ENCODE measurements around the gene DNAH8.

Gene DNAH8

DNA sequence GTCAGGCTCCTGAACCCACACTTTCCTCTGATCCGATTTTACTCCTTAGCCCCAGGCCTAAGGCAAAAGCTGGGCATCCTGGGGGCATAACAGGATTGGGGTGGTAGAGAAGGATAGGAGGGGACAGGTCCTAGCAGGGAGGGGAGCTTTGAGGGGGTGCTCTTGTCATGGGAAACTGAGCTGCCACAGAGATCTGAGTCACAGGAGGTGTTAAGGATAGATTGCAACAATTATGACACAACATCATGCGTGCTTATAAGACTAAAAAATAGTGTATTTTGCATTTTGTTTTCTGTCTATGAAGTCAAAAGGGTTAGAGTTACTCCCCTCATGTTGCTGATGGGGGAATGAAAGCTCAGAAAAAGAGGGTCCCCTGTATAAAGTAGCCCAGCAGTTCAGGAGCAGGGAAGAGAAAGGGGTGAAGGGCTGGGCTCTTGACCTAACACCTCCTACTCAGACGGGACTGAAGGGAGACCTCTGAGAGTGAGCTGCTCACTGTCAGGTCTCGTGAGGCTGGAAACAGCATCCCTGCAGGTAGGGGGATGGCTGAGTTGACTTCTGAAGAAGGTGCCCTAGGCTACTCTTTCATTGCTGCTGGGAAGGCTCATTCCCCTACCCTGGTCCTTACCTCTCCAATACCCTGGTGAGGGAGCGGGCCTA, 335.5 kb downstream of the DNAH8 start:
- DNase-seq (ENCODE audit: low read depth in 2 of 2), result no peak

GRCh38 chr6:39051399-39052122, 336.4 kb downstream of the DNAH8 start:
- DNase-seq (ENCODE audit: low read depth in 2 of 2), result no peak

DNA sequence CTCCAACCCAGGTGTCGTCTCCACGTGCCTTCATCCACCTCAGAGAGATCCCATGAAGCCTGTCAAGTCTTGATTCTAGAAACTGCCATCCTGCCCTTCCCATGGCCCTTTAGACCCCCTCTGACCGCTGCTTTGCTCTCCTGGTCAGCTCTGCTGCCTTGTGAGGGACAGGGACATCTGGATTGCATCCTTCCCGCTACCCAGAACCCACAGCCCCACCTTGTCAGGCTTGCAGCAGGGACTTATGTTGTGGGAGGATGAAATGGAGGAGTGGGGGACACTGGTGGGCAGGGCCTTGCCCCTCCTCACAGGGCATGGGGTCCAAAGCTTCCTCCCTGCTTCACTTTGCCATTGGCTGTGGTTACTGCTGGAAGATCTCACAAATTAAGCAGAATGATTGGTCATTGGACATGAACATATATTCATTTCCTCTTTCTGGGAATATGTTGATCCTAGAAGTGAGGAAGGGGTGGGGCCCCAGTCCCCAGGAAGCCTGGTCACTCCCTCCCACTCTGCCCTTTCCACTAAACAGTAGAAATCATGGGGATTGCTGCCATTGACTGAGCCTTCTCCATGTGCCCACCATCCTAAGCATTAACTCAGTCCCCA, 338.0 kb downstream of the DNAH8 start:
- no peak for DNase-seq (ENCODE audit: low read depth in 2 of 2)

DNA sequence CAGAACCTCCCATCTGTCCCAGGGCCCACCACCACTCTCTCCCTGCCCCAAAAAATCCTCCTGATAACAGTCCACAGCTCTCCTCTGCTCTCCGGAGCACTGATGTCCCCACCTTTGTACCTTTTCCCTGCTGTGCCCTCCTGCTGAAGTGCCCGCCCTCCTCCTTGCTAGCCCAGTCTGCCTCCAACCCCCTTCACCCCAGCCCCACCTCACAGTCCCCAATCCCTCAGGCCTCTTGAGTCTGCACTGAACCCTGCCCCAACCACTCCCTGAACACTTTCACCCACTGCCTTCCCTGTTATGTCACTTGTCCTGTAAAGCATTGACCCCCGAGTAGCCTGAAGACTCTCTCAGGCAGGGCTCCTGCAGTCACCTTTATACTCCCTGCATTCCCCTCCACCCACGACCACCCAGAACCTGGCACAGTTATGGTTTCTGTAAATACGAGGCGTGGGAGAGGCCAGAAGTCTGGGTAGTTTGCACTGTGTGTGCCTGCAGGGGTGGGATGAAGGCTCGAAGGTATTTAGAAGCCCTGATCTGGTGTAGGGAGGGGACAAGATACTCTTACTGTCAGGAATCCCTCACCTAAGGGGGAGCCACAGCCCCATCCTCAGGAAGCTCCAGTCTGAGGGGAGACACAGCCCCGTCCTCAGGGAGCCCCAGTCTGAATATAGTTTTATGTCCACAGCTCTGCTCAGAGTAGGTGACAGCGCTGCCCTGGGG, 338.9 kb downstream of the DNAH8 start:
- DNase-seq (ENCODE audit: low read depth in 2 of 2), result no peak

DNA sequence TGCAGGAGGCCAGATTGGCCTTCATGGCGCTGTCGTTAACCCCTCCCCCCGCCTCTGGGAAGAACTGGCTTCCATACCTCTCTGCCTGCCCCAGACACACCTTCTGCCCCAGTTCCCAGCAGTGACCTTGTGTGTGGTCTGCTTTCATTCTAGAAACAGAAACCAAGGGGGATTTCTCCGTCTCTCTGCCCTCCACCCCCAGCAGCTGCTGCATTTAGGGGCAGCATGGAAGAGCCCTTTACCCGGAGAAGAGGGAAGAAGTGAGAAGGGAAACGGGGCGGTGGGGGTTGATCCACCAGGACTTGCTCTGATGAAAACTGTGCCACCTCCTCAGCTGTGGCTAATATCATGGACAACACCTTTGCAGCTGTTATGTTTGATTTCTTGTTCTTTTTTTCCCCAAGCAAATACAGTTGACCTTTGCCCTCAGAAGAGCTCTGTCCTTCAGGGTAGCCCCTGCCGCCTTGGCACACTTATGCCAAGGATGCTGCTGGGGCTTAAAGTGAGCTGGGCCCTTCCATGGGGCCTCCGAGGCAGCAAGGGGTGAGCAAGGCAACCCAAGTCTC, 339.5 kb downstream of the DNAH8 start:
- DNase-seq (ENCODE audit: low read depth in 2 of 2), result no peak

DNA sequence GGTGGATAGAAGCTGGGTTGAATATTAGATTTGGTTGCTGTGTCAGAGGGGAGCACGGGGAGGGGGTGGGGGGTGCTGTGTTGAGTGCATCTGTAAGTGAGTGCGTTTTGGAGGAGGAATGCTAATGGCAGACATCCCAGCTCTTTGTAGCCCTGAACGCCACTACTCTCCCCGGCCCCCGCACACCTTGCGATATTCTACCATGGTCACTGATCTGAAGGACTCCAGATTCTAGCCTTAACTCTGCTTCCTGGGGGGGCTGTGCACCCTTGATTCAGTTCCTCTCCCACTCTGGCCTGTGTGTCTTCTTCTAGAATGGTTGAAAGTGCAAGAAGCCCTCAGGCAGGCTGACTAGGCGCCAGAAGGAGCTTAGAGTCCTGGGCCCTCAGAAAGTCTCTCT, 340.6 kb downstream of the DNAH8 start:
- DNase-seq (ENCODE audit: low read depth in 2 of 2), result no peak

DNA sequence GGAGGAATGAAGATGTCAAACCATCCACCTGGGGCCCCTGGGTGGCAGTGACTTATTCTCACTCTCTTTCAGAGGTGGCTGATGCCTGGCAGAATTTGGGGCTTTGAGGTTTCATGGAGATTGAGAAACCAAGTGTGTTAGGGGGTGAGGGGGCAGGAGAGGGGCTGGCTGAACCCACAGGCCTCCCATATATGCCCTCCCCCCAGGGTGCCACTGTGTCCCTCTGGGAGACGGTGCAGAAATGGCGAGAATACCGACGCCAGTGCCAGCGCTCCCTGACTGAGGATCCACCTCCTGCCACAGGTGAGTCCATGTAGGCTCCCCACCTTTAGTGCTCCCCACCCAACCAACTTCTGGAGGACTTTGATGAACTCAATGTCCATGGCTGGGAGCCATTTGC, 341.1 kb downstream of the DNAH8 start:
- DNase-seq (ENCODE audit: low read depth in 2 of 2), result no peak

GRCh38 chr6:39056681-39057080, 341.6 kb downstream of the DNAH8 start:
- no peak for DNase-seq (ENCODE audit: low read depth in 2 of 2)

GRCh38 chr6:39057251-39058155, 342.4 kb downstream of the DNAH8 start:
- DNase-seq (ENCODE audit: low read depth in 2 of 2), result no peak

GRCh38 chr6:39058471-39059147, 343.5 kb downstream of the DNAH8 start:
- no peak for DNase-seq (ENCODE audit: low read depth in 2 of 2)

- DNase-seq (ENCODE audit: low read depth in 2 of 2), result no peak
Observed at GRCh38 chr6:39059496-39060310, 344.6 kb downstream of the DNAH8 start.

DNA sequence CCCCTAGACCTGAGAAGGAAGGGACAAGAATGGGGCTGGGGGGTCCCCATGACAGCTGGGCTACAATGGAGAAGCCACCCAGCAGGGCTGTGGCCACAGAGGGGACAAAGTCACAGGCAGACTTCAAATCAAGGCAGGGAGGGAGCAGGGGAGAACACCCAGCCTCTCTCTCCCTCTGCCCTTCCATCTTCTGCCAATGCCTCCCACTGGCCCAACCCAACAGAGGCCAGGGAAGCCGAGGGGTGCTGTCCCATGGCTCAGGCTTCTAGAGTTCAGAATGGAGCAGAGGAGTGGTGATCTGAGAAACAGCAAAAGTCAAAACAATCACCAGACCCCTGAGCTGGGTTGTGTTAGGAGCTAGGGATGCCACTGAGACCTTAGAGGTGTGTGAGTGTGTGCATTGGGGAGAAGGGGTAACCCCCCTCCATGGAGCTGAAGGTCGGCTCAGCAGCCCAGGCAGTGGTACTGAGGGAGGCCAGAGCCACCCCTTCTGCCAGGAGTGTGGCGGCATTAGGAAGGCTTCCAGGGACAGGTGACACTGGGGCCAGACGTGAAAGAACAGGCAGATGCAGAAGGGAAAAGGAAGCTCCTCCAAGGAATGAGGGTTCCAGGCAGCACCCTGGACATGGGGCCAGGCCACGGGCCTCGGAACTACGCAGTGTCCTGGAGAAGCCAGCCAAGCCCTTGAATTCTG, 345.5 kb downstream of the DNAH8 start:
- no peak for DNase-seq (ENCODE audit: low read depth in 2 of 2)

- DNase-seq (ENCODE audit: low read depth in 2 of 2), result no peak
Observed at GRCh38 chr6:39061182-39061581, 346.1 kb downstream of the DNAH8 start.

DNA sequence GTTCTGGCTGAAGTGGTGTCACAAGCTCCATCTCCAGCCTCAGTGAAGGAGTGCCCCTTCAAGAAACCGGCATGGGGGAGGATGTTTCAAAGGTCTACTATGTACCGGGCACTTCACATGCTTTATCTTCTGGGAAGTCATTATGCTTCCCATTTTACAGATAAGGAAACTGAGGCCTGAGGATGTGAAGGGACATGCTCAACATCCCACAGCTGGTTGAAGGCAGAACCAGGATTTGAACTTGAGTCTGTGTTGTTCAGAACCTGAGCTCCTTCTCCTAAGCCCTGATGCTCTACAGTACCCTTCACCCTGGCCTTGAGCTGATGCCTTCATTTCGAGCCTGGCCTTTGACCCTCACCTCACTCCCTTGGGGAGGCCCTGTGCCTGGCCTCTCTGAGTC, 346.5 kb downstream of the DNAH8 start:
- no peak for DNase-seq (ENCODE audit: low read depth in 2 of 2)

DNA sequence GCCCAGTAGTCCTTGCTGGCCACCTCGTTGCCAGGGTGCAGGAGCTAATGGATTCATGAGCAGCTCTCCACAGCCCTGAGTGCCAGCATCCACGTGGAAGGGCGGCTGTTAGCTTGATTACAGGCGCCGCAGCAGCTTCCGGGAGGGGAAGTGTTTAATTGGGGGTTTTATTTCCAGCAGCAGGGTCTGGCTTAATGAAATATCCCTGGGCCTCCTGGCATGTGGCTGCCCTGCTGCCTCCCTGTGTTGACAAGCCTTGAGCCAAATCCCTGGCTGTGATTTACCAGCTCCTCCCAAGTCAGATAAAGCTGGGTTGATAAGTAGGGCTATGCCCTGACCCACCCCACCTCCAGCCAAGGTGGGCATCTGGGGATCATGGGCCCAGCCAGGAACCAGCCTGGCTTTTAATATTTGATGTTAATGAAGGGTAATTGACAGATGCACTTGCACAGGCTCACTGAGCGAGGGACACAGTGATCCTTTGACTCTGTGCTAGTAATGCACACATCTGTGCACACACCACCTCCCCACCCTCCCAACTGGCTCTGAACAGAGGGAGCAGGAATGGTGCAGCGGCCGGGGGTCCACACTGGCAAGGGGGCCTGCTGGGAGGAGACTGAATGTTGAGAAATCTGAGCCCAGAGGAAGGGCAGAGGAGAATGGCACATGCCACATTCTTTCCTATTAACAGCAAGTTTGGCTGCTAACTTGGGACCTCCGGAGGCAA, 347.1 kb downstream of the DNAH8 start:
- no peak for DNase-seq (ENCODE audit: low read depth in 2 of 2)

GRCh38 chr6:39063526-39063925, 348.4 kb downstream of the DNAH8 start:
- DNase-seq (ENCODE audit: low read depth in 2 of 2), result no peak

DNA sequence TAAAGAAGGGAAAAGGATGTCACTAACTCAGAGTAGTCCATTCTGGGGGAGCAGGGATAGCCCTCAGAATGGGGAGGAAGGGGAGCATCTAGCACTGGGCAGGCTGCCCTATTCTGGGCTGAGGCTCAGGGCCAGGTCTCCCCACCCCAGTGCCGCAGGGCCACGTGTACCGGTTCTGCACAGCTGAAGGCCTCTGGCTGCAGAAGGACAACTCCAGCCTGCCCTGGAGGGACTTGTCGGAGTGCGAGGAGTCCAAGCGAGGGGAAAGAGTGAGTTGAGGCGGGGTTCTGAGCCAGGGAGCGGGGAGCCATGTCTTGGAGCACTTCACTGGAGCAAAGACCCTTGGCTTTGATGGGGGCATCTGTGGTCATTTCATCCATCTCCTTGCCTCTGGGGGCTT, 350.4 kb downstream of the DNAH8 start:
- DNase-seq (ENCODE audit: low read depth in 2 of 2), result no peak

DNA sequence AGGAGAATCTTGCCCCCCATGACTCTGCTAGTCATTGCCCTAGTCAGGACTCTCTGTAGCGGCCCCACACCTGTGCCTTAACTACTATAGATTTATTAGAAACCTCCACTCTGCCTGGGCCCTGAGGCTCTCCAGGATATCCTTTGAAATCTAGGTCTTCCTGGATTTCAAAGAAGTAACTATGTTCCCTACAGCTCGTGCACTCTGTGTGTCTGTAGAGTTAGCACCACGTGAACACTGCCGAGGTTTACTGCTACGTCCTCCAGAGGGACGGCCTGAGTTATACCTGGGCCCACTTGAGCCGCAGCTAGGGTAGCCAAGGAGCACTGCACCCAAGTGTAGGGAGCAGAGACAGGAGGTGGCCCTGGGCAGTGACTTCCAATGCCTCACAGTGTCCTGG, 353.3 kb downstream of the DNAH8 start:
- no peak for DNase-seq (ENCODE audit: low read depth in 2 of 2)
